NCI-H446 (cell line): ENCODE results near the gene GALNT2.
A peak's percentile ranks its signal among the peaks of the same experiment; 100 is the strongest.

Experiments used
- DNase-seq, 2 experiments: peaks; one replicate each; lab custom pipeline; 2025; lab: John Stamatoyannopoulos, UW

The GALNT2 gene

GRCh38 chr1:230262867-230263567 lies 196.0 kb downstream of the GALNT2 start:
- no peak for DNase-seq

GRCh38 chr1:230263568-230264195 lies 196.6 kb downstream of the GALNT2 start:
- no peak for DNase-seq

GRCh38 chr1:230264342-230264741 lies 197.3 kb downstream of the GALNT2 start:
- no peak for DNase-seq

GRCh38 chr1:230265200-230266115 lies 198.4 kb downstream of the GALNT2 start:
- no peak for DNase-seq

- DNase-seq: no peak
Observed at GRCh38 chr1:230266456-230266855, 199.4 kb downstream of the GALNT2 start.

GRCh38 chr1:230267338-230268065 lies 200.5 kb downstream of the GALNT2 start:
- no peak for DNase-seq

- peak; percentile 54 to 60 for DNase-seq
Observed at GRCh38 chr1:230268371-230269170, 201.5 kb downstream of the GALNT2 start.

- DNase-seq: no peak
Observed at GRCh38 chr1:230270185-230270558, 203.1 kb downstream of the GALNT2 start.

GRCh38 chr1:230270559-230271281 lies 203.7 kb downstream of the GALNT2 start:
- DNase-seq: no peak

GRCh38 chr1:230271300-230272035 lies 204.4 kb downstream of the GALNT2 start:
- DNase-seq: no peak

- DNase-seq: no peak
Observed at GRCh38 chr1:230272557-230272956, 205.5 kb downstream of the GALNT2 start.

GRCh38 chr1:230273141-230273710 lies 206.2 kb downstream of the GALNT2 start:
- no peak for DNase-seq

GRCh38 chr1:230274254-230274653 lies 207.2 kb downstream of the GALNT2 start:
- DNase-seq: no peak

GRCh38 chr1:230276401-230276800 lies 209.4 kb downstream of the GALNT2 start:
- DNase-seq: no peak

- no peak for DNase-seq
Observed at GRCh38 chr1:230277201-230278025, 210.4 kb downstream of the GALNT2 start.

GRCh38 chr1:230278376-230278775 lies 211.3 kb downstream of the GALNT2 start:
- DNase-seq: no peak

- no peak for DNase-seq
Observed at GRCh38 chr1:230278871-230279582, 212.0 kb downstream of the GALNT2 start.

GRCh38 chr1:230279583-230279945 lies 212.5 kb downstream of the GALNT2 start:
- DNase-seq: no peak
